ENCODE results near the gene LYG2. TPM values are rescaled to one million over a fixed set of nuclear protein-coding genes. Genes with fewer than 3 reads are reported as not detected.

LYG2 gene
- total and polyA plus RNA-seq, 8 donors = 0.92 TPM; not detected in 7

DNA sequence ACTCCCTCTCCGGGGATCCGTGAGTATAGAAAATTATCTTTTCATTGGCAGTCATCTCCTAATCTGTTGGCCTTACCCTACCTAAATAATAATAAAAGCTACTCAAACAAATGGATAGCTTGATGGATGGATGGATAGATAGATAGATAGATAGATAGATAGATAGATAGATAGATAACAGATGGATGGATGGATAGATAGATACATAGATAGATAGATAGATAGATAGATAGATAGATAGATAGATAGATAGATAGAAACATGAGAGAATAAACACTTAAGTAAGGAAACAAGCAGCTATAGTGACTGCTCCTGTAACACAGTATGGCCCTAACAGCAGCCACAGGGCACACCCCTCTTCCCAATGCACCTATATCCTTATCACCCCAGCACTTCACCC, 39.4 kb downstream of the LYG2 start:
- WGBS, 5 donors = 92 to 98% (median 96%) methylated on average over 2 of the region's 2 CpGs
- no peaks in the 10 kb centered on the region for H3K9me3 ChIP-seq
- TF ChIP-seq, protein P1, sequence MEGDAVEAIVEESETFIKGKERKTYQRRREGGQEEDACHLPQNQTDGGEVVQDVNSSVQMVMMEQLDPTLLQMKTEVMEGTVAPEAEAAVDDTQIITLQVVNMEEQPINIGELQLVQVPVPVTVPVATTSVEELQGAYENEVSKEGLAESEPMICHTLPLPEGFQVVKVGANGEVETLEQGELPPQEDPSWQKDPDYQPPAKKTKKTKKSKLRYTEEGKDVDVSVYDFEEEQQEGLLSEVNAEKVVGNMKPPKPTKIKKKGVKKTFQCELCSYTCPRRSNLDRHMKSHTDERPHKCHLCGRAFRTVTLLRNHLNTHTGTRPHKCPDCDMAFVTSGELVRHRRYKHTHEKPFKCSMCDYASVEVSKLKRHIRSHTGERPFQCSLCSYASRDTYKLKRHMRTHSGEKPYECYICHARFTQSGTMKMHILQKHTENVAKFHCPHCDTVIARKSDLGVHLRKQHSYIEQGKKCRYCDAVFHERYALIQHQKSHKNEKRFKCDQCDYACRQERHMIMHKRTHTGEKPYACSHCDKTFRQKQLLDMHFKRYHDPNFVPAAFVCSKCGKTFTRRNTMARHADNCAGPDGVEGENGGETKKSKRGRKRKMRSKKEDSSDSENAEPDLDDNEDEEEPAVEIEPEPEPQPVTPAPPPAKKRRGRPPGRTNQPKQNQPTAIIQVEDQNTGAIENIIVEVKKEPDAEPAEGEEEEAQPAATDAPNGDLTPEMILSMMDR (IDR thresholded peaks at IDR 0.05) = no peak
- TF ChIP-seq POLR2AphosphoS5 (IDR thresholded peaks at IDR 0.05) = no peak
- H3K27ac ChIP-seq = no peak overlapping the region
- intact Hi-C loops (cut with DNase I; ENCODE audit: low total_unique reads) = no loop called here
- no peak for DNase-seq
- H3K4me1 ChIP-seq = no peaks in the 10 kb centered on the region
- H3K36me3 ChIP-seq = peaks cover 0 to 18% (median 9%) of the 10 kb centered on the region in 4 donors
- no peak overlapping the region for H3K4me3 ChIP-seq
- no peaks in the 10 kb centered on the region for H3K27me3 ChIP-seq

DNA sequence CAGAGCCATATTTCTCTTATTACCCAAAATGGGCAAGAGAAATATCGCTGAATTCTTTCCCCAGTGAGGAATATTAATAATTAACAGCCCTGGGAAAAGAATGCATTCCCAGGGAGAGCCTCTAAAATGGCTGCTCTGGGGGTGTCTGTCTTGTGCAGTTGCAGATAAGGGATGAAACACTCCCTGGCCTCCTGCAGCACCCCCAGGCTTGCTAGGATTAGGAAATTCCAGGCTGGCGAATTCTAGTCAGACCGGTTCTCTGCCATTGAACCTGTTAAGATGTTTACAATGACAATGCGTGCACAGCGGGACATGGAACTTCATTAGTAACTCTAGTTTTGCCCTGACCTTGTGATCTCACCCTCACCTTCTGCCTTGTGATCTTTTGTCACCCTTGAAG, 50.0 kb downstream of the LYG2 start:
- H3K4me3 ChIP-seq = no peak overlapping the region
- no peaks in the 10 kb centered on the region for H3K27me3 ChIP-seq
- no peak for DNase-seq
- TF ChIP-seq, protein P1 (IDR thresholded peaks at IDR 0.05) = no peak
- TF ChIP-seq POLR2AphosphoS5 (IDR thresholded peaks at IDR 0.05) = no peak
- TF ChIP-seq EP300 (IDR thresholded peaks at IDR 0.05) = no peak
- no peak for TF ChIP-seq POLR2A (IDR thresholded peaks at IDR 0.05)
- H3K27ac ChIP-seq = no peak overlapping the region
- peaks cover 0 to 2% (median 0%) of the 10 kb centered on the region in 4 donors for H3K36me3 ChIP-seq
- intact Hi-C loops (cut with DNase I; ENCODE audit: low total_unique reads) = no loop called here
- H3K9me3 ChIP-seq = peaks cover 0 to 9% (median 3%) of the 10 kb centered on the region in 4 donors
- no peaks in the 10 kb centered on the region for H3K4me1 ChIP-seq
- WGBS, 5 donors = 79 to 93% (median 86%) methylated on average over 5 of the region's 5 CpGs

DNA sequence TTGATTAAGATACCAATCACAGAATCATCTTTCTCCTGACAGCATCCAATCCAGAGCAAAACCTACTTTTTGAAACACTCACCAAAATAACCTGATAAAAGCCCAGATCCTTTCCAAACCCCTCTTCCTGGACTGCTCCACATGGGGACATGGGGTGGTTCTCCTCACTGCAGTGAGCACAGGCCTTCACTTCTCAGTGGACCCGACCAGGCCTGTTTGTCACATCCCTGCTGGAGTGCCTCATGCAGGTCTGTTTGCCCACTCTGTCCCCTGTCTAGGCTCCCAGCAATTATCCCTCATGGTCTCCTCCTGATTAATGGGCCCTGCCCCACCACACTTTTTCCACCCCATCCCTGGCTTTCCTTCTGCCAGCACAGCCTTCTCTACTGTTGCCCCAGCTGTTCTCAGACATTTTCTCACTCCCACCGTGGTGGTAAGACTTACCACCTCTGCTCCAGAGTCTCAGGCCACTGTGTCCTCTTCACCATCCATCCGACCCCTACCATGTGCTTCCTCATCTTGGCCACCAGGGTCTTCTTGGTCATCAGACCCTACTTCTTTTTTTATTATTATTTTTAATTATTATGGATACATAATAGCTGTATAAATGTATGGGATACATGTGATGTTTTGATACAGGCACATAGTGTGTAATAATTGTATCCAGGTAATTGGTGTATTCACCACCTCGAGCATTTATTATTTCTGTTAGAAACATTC, 53.3 kb downstream of the LYG2 start:
- 89 to 95% (median 92%) methylated on average over 4 of the region's 4 CpGs for WGBS, 5 donors
- intact Hi-C loops (cut with DNase I; ENCODE audit: low total_unique reads) = no loop called here
- TF ChIP-seq EP300 (IDR thresholded peaks at IDR 0.05) = no peak
- no peak for TF ChIP-seq POLR2A (IDR thresholded peaks at IDR 0.05)
- TF ChIP-seq POLR2AphosphoS5 (IDR thresholded peaks at IDR 0.05) = no peak
- TF ChIP-seq, protein P1 (IDR thresholded peaks at IDR 0.05) = no peak
- H3K4me1 ChIP-seq = no peaks in the 10 kb centered on the region
- no peak for DNase-seq
- no peak overlapping the region for H3K4me3 ChIP-seq
- H3K27me3 ChIP-seq = no peaks in the 10 kb centered on the region
- H3K27ac ChIP-seq = no peak overlapping the region
- H3K9me3 ChIP-seq = peaks cover 0 to 9% (median 3%) of the 10 kb centered on the region in 4 donors
- peaks cover 8 to 19% (median 13%) of the 10 kb centered on the region in 4 donors for H3K36me3 ChIP-seq

DNA sequence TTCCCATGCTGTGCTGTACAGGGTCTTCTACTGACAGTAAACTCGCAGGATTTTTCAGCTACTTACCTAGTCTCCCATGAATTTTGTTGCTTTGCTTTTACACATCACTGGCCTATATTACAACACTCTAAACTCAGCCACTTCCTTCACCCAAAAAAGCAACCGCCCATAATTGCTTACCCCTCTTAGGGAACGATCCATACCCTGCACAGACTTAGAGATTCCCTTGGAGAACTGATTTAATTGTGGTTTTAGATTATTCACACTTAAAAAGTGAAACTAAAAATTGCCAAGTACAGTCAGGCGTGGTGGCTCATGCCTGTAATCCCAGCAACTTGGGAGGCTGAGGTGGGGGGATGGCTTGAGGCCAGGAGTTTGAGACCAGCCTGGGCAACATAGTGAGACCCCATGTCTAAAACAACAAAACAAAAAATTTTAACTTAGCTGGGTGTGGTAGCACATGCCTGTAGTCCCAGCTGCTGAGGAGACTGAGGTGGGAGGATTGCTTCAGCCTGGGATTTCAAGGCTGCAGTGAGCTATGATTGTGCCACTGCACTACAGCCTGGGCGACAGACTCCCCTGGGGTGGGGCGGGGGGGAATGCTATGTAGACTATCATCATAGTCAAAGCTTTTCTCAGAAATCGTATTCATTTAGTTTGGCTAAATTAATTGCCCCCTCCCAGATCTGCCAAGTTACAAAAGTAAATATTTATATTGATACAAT, 55.2 kb downstream of the LYG2 start:
- Histone ChIP-seq H3K36me3 (peaks cover 24 to 37% (median 32%) of the 10 kb centered on the region in 4 donors), H3K4me3 (no peak overlapping the region), H3K4me1 (no peaks in the 10 kb centered on the region), H3K9me3 (peaks cover 0 to 1% (median under 1%) of the 10 kb centered on the region in 4 donors), H3K27ac (no peak overlapping the region), H3K27me3 (no peaks in the 10 kb centered on the region)
- no peak for TF ChIP-seq POLR2A (IDR thresholded peaks at IDR 0.05)
- TF ChIP-seq EP300 (IDR thresholded peaks at IDR 0.05) = no peak
- TF ChIP-seq, protein P1 (IDR thresholded peaks at IDR 0.05) = no peak
- TF ChIP-seq POLR2AphosphoS5 (IDR thresholded peaks at IDR 0.05) = no peak
- 78 to 87% (median 83%) methylated on average over 7 of the region's 7 CpGs for WGBS, 5 donors
- DNase-seq = no peak
- intact Hi-C loops (cut with DNase I; ENCODE audit: low total_unique reads) = no loop called here

Measured in stomach (tissue), 9 donors.